DND-41 (cell line): Measurements from ENCODE around the gene NHERF2.
A peak's percentile ranks its signal among the peaks of the same experiment; 100 is the strongest.
"Not testable (repeated sequence)": the region's sequence is repeated elsewhere in the genome, so short reads cannot be mapped to it uniquely, and the experiment has no call there.

Source experiments
- ATAC-seq: fragments of 200-7000 bp; cut with Tn5 transposase; 3 replicates; pipeline ENCODE4 v1.9.1; 2021; ENCODE audit warnings: low read depth; ENCODE audit not compliant: insufficient read depth
- DNase-seq: peaks from one replicate; pipeline ENCODE4 v3.0.0-alpha.2; 2020
- H2AFZ ChIP-seq: 2 replicates; pipeline ENCODE4 v1.6.0; 2012; ENCODE audit warnings: low read depth, low read length
- H3K27ac ChIP-seq: 2 replicates; pipeline ENCODE4 v1.5.1; 2012; ENCODE audit warnings: low read length, inconsistent platforms
- H3K27me3 ChIP-seq: fragments of 200-600 bp; sonication (generic); 2 replicates; pipeline ENCODE4 v1.6.0; 2012; ENCODE audit warnings: low read length, mild to moderate bottlenecking, inconsistent platforms; ENCODE audit not compliant: insufficient read depth, poor library complexity
- H3K36me3 ChIP-seq: 2 replicates; pipeline ENCODE4 v1.5.1; 2012; ENCODE audit warnings: low read length, inconsistent platforms; ENCODE audit not compliant: insufficient read depth
- H3K4me1 ChIP-seq: 2 replicates; pipeline ENCODE4 v1.5.1; 2012; ENCODE audit warnings: mild to moderate bottlenecking, low read length; ENCODE audit not compliant: insufficient read depth
- H3K4me2 ChIP-seq: 2 replicates; pipeline ENCODE4 v1.6.0; 2012; ENCODE audit warnings: mild to moderate bottlenecking, moderate library complexity, low read length, inconsistent platforms; ENCODE audit not compliant: insufficient read depth
- H3K4me3 ChIP-seq, 2 experiments: fragments of 200-600 bp in 1 of 2; shearing (Covaris generic) in 1 of 2; 2 replicates each; pipeline ENCODE4 v1.5.1; 2012 to 2016; ENCODE audit warnings: inconsistent platforms in 2 of 2, low read length in 2 of 2, mild to moderate bottlenecking in 2 of 2, low read depth in 1 of 2, moderate library complexity in 1 of 2
- H3K79me2 ChIP-seq: 2 replicates; pipeline ENCODE4 v1.6.0; 2012; ENCODE audit warnings: low read length, inconsistent platforms; ENCODE audit not compliant: insufficient read depth
- H3K9ac ChIP-seq: 2 replicates; pipeline ENCODE4 v1.6.0; 2012; ENCODE audit warnings: low read depth, mild to moderate bottlenecking, inconsistent platforms, low read length, moderate library complexity
- H3K9me3 ChIP-seq: 2 replicates; pipeline ENCODE4 v1.5.1; 2012; ENCODE audit warnings: low read length, moderate library complexity, mild to moderate bottlenecking, inconsistent platforms; ENCODE audit not compliant: insufficient read depth, severe bottlenecking
- H4K20me1 ChIP-seq: 2 replicates; pipeline ENCODE4 v1.6.0; 2012; ENCODE audit warnings: low read length; ENCODE audit not compliant: insufficient read depth
- CTCF ChIP-seq: IDR thresholded peaks from 2 replicates; pipeline ENCODE4 v1.5.1; 2012; ENCODE audit warnings: borderline replicate concordance, low read length, moderate library complexity, mild to moderate bottlenecking; ENCODE audit not compliant: poor library complexity, severe bottlenecking; ENCODE audit errors: extremely low read depth
- EZH2 ChIP-seq: IDR thresholded peaks from 3 replicates; pipeline ENCODE4 v1.6.1; 2012; ENCODE audit warnings: borderline replicate concordance, low read depth, mild to moderate bottlenecking, moderate library complexity, low read length, inconsistent platforms; ENCODE audit not compliant: severe bottlenecking

The NHERF2 gene

GRCh38 chr16:2009791-2010510 is 16.8 kb upstream of the NHERF2 start, which contains the start of gene ZNF598:
Gene ZNF598 (minus strand): TSS chr16:2009821.
- H4K20me1 ChIP-seq, result peaks cover 44% of the 10 kb centered on the region
- H3K79me2 ChIP-seq, result peaks cover 58% of the 10 kb centered on the region
- H2AFZ ChIP-seq, result peak within 1 kb of the TSS; percentile 76
- peak within 1 kb of the TSS; percentile 95 for H3K9ac ChIP-seq
- ATAC-seq (peak; percentile 86), DNase-seq (peak; percentile 79)
- peak within 1 kb of the TSS; percentile 80 for H3K27ac ChIP-seq
- peaks cover 30% of the 10 kb centered on the region for H3K36me3 ChIP-seq
- peaks cover 45% of the 10 kb centered on the region for H3K4me1 ChIP-seq
- H3K9me3 ChIP-seq, result no peaks in the 10 kb centered on the region
- TF ChIP-seq CTCF, result no peak
- H3K4me3 ChIP-seq, result peak within 1 kb of the TSS; percentile 70 to 97
- H3K4me2 ChIP-seq, result peak within 1 kb of the TSS; percentile 90
- H3K27me3 ChIP-seq, result no peaks in the 10 kb centered on the region

GRCh38 chr16:2011726-2012125 is 15.0 kb upstream of the NHERF2 start:
- not testable (repeated sequence) for H3K4me3 ChIP-seq, H3K9me3 ChIP-seq, H2AFZ ChIP-seq, H3K4me2 ChIP-seq, H3K9ac ChIP-seq, H3K27me3 ChIP-seq, DNase-seq, ATAC-seq, H3K27ac ChIP-seq
- H3K36me3 ChIP-seq, result peaks cover 15% of the 10 kb centered on the region
- peaks cover 40% of the 10 kb centered on the region for H3K79me2 ChIP-seq
- H4K20me1 ChIP-seq, result peaks cover 26% of the 10 kb centered on the region
- H3K4me1 ChIP-seq, result peaks cover 32% of the 10 kb centered on the region

- H3K4me1 ChIP-seq, result peaks cover 14% of the 10 kb centered on the region
- TF ChIP-seq EZH2 (no peak), CTCF (no peak)
- H3K79me2 ChIP-seq, result peaks cover 22% of the 10 kb centered on the region
- no peaks in the 10 kb centered on the region for H3K9me3 ChIP-seq
- no peak overlapping the region for H3K27ac ChIP-seq
- no peak overlapping the region for H3K9ac ChIP-seq
- ATAC-seq (no peak), DNase-seq (no peak)
- H4K20me1 ChIP-seq, result peaks cover 8% of the 10 kb centered on the region
- H2AFZ ChIP-seq, result no peak overlapping the region
- H3K4me2 ChIP-seq, result no peak overlapping the region
- no peaks in the 10 kb centered on the region for H3K27me3 ChIP-seq
- no peak overlapping the region for H3K4me3 ChIP-seq
- no peaks in the 10 kb centered on the region for H3K36me3 ChIP-seq
Measured at GRCh38 chr16:2013527-2013926, 13.2 kb upstream of the NHERF2 start.

GRCh38 chr16:2015117-2015946 is 11.4 kb upstream of the NHERF2 start:
- Histone ChIP-seq H3K4me3 (no peak overlapping the region), H3K27me3 (no peaks in the 10 kb centered on the region), H3K36me3 (no peaks in the 10 kb centered on the region), H3K9me3 (no peaks in the 10 kb centered on the region), H3K27ac (no peak overlapping the region), H4K20me1 (no peaks in the 10 kb centered on the region), H3K79me2 (peaks cover 6% of the 10 kb centered on the region), H3K4me2 (no peak overlapping the region), H3K9ac (no peak overlapping the region), H3K4me1 (peaks cover 6% of the 10 kb centered on the region), H2AFZ (no peak overlapping the region)
- no peak for DNase-seq
- TF ChIP-seq EZH2 (no peak), CTCF (no peak)
- ATAC-seq, result no peak
